Loucy (cell line): ENCODE measurements around the gene MYCN.

Experiments used
- H2AFZ ChIP-seq: fragments of 200-600 bp; sonication (generic); 2 replicates; pipeline ENCODE4 v1.6.0; 2016; ENCODE audit warnings: antibody characterized with exemption, mild to moderate bottlenecking, low read length, moderate library complexity
- H3F3A ChIP-seq: fragments of 200-600 bp; 2 replicates; pipeline ENCODE4 v1.6.0; 2016; ENCODE audit warnings: antibody characterized with exemption, low read depth, mild to moderate bottlenecking
- H3K27me3 ChIP-seq: fragments of 200-600 bp; sonication (generic); 2 replicates; pipeline ENCODE4 v1.6.1; 2014; ENCODE audit warnings: low read length, mild to moderate bottlenecking; ENCODE audit not compliant: insufficient read depth, poor library complexity, severe bottlenecking
- H3K36me3 ChIP-seq: fragments of 200-600 bp; sonication (generic); 2 replicates; pipeline ENCODE4 v1.6.1; 2016; ENCODE audit warnings: low read length; ENCODE audit not compliant: insufficient read depth
- H3K4me1 ChIP-seq: fragments of 200-600 bp; sonication (generic); 2 replicates; pipeline ENCODE4 v1.5.1; 2014; ENCODE audit warnings: low read length, mild to moderate bottlenecking; ENCODE audit not compliant: insufficient read depth, poor library complexity, severe bottlenecking
- H3K4me2 ChIP-seq: fragments of 200-600 bp; sonication (generic); 2 replicates; pipeline ENCODE4 v1.6.0; 2014; ENCODE audit warnings: antibody characterized with exemption, low read length, low read depth, mild to moderate bottlenecking; ENCODE audit not compliant: poor library complexity, severe bottlenecking
- H3K4me3 ChIP-seq: fragments of 200-600 bp; sonication (generic); 2 replicates; pipeline ENCODE4 v1.5.1; 2014; ENCODE audit warnings: low read length, mild to moderate bottlenecking, mixed read lengths; ENCODE audit not compliant: poor library complexity, severe bottlenecking
- H3K79me2 ChIP-seq: fragments of 200-600 bp; sonication (generic); 2 replicates; pipeline ENCODE4 v1.6.1; 2014; ENCODE audit warnings: low read length; ENCODE audit not compliant: insufficient read depth
- H3K9ac ChIP-seq: fragments of 200-600 bp; sonication (generic); 2 replicates; pipeline ENCODE4 v1.6.0; 2014; ENCODE audit warnings: mild to moderate bottlenecking, low read depth, low read length, moderate library complexity; ENCODE audit not compliant: poor library complexity, severe bottlenecking
- H3K9me2 ChIP-seq: fragments of 200-600 bp; sonication (generic); replicated peaks from 2 replicates; pipeline ENCODE4 v1.6.1; 2016; ENCODE audit warnings: low read depth, low read length, mixed read lengths
- H3K9me3 ChIP-seq: fragments of 200-600 bp; sonication (generic); 2 replicates; pipeline ENCODE4 v1.6.1; 2014; ENCODE audit warnings: mild to moderate bottlenecking, antibody characterized with exemption, low read length, low read depth; ENCODE audit not compliant: insufficient read depth
- H4K20me1 ChIP-seq: fragments of 200-600 bp; sonication (generic); 2 replicates; pipeline ENCODE4 v1.6.0; 2014; ENCODE audit warnings: antibody characterized with exemption, low read length, mild to moderate bottlenecking; ENCODE audit not compliant: insufficient read depth, poor library complexity, severe bottlenecking
- EZH2phosphoT487 ChIP-seq: fragments of 200-600 bp; IDR thresholded peaks from 2 replicates; pipeline ENCODE4 v1.6.1; 2018; ENCODE audit warnings: antibody characterized with exemption, mild to moderate bottlenecking, moderate library complexity, borderline replicate concordance
- TF ChIP-seq, protein P1 (sequence below): fragments of 200-600 bp; sonication (generic); conservative IDR thresholded peaks from 2 replicates; pipeline ENCODE4 v1.5.1; 2014; ENCODE audit warnings: mild to moderate bottlenecking, antibody characterized with exemption, low read length

Gene MYCN

DNA sequence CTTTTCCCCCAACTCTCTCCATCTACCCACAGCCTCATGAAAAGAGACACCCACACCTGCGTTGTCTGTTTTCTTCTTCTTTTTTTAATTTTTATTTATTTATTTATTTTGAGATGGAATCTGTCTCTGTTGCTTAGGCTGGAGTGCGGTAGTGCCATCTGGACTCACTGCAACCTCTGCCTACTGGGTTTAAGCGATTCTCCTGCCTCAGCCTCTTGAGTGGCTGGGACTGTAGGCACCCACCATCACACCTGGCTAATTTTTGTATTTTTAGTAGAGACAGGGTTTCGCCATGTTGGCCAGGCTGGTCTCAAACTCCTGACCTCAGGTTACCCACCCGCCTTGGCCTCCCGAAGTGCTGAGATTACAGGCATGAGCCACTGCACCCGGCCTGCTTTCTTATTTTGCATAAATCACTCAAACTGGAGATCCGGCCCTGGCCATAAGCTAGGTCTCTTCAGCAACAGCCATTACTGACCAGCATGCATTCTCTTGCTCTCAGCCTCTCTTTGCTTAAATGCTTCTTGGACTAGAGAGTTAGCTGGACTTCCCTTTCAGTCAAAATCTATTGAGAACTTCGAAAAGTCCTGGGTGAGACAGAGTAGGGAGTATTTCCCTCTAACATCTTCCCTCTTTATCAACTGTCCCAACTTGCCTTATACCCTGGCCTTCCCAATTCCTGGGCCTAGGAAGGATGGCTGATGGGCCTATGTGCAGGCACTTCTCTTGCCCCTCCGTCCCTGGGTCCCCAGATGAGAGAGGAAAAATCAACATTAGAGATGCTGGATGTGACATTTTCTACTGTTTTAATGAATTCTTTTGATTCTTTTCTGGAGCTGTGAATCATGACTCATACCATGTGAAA, 27.3 kb downstream of the MYCN start:
- Histone ChIP-seq H3K27me3 (no peaks in the 10 kb centered on the region), H3K9ac (no peak overlapping the region), H2AFZ (no peak overlapping the region), H3K4me1 (peaks cover 24% of the 10 kb centered on the region), H4K20me1 (no peaks in the 10 kb centered on the region), H3K9me2 (no peaks in the 10 kb centered on the region), H3K4me2 (no peak overlapping the region), H3K9me3 (no peaks in the 10 kb centered on the region), H3K79me2 (no peaks in the 10 kb centered on the region), H3F3A (no peaks in the 10 kb centered on the region), H3K4me3 (no peak overlapping the region), H3K36me3 (no peaks in the 10 kb centered on the region)
- no peak for TF ChIP-seq EZH2phosphoT487
- TF ChIP-seq, protein P1, sequence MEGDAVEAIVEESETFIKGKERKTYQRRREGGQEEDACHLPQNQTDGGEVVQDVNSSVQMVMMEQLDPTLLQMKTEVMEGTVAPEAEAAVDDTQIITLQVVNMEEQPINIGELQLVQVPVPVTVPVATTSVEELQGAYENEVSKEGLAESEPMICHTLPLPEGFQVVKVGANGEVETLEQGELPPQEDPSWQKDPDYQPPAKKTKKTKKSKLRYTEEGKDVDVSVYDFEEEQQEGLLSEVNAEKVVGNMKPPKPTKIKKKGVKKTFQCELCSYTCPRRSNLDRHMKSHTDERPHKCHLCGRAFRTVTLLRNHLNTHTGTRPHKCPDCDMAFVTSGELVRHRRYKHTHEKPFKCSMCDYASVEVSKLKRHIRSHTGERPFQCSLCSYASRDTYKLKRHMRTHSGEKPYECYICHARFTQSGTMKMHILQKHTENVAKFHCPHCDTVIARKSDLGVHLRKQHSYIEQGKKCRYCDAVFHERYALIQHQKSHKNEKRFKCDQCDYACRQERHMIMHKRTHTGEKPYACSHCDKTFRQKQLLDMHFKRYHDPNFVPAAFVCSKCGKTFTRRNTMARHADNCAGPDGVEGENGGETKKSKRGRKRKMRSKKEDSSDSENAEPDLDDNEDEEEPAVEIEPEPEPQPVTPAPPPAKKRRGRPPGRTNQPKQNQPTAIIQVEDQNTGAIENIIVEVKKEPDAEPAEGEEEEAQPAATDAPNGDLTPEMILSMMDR, result no peak

DNA sequence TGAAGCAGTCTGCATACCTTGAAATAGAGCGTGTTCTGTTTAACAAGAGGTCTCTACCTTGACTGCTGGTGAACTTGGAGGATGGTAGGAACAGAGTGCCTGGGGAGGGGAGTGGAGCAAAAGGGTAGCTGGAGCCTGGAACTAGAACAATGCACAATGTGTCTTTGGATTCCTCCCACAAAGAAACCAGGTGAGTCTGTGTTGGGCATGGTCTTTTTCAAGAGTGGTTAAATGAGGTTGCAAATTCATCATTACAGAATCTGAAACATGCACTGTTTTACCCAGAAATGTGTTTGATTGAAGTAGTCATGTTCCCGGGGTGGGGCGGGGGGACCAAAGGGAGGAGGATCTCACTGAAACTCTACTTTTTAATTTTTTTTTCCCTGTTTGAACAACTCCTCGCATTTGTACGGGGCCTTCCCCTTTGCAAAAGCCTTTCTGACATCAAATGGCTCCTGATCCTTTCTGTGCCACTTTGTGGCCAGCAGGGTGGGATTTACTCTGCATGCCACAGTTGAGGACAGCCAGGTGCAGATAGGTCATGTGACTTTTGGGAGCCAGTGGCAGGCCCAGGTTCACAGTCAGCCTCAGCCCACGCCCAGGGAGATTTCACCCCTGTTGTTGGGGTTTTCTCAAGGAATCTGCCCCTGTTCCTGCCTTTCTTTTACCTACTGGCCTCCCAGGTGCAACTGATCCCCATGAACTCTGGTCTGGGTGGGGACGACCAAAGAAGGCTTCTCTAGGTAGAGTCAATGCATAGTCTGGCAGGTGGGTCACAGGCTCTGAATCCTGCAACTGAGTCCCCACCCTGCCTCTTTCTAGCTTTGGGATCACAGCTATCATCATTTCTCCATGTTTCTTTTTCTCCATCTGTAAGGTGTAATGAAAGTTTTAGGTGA, 28.2 kb downstream of the MYCN start:
- no peaks in the 10 kb centered on the region for H3K9me3 ChIP-seq
- no peaks in the 10 kb centered on the region for H3F3A ChIP-seq
- no peak overlapping the region for H3K4me3 ChIP-seq
- H3K36me3 ChIP-seq, result no peaks in the 10 kb centered on the region
- H2AFZ ChIP-seq, result no peak overlapping the region
- H3K9ac ChIP-seq, result no peak overlapping the region
- no peaks in the 10 kb centered on the region for H3K27me3 ChIP-seq
- no peaks in the 10 kb centered on the region for H4K20me1 ChIP-seq
- no peak overlapping the region for H3K4me2 ChIP-seq
- no peaks in the 10 kb centered on the region for H3K9me2 ChIP-seq
- H3K79me2 ChIP-seq, result no peaks in the 10 kb centered on the region
- no peak for TF ChIP-seq EZH2phosphoT487
- TF ChIP-seq, protein P1, result no peak
- H3K4me1 ChIP-seq, result peaks cover 31% of the 10 kb centered on the region

DNA sequence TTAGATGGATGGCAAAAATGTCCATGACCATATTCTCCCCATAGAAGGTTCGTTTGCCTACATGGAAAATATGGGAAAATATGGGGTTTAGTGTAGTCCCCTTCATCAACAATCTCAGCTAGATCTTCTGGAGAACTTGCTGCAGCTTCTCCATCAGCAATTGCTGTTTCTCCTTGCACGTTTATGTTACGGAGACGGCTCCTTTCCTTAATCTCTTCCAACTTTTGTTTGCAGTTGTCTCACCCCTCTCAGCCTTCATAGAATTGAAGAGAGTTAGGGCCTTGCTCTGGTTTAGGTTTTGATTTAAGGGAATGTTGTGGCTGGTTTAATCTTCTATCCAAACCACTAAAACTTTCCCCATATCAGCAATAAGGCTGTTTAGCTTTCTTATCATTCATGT, 28.9 kb downstream of the MYCN start:
- Histone ChIP-seq H2AFZ (no peak overlapping the region), H3K79me2 (no peaks in the 10 kb centered on the region), H3K9me3 (no peaks in the 10 kb centered on the region), H3K27me3 (no peaks in the 10 kb centered on the region), H3K4me2 (no peak overlapping the region), H3K9me2 (no peaks in the 10 kb centered on the region), H3K9ac (no peak overlapping the region), H3F3A (no peaks in the 10 kb centered on the region), H3K4me3 (no peak overlapping the region), H3K4me1 (peaks cover 31% of the 10 kb centered on the region), H3K36me3 (no peaks in the 10 kb centered on the region), H4K20me1 (no peaks in the 10 kb centered on the region)
- TF ChIP-seq, protein P1, result no peak
- TF ChIP-seq EZH2phosphoT487, result no peak
